ENCODE results near the gene GAL3ST1.
"Not testable (repeated sequence)": the region's sequence is repeated elsewhere in the genome, so short reads cannot be mapped to it uniquely, and the experiment has no call there.

The GAL3ST1 gene

GRCh38 chr22:30564761-30565119 is 9.7 kb downstream of the GAL3ST1 start:
- H3K9ac ChIP-seq (ENCODE audit: low read length), result no peak overlapping the region
- no peak overlapping the region for H3K4me3 ChIP-seq (ENCODE audit: low read depth, low read length)
- H3K27ac ChIP-seq (ENCODE audit: low read depth, low read length), result no peak overlapping the region
- no peaks in the 10 kb centered on the region for H3K36me3 ChIP-seq (ENCODE audit: control insufficient read depth, insufficient read depth, low read length)
- H3K27me3 ChIP-seq (ENCODE audit: control insufficient read depth, insufficient read depth, low read length), result no peaks in the 10 kb centered on the region
- H3K4me1 ChIP-seq (ENCODE audit: control insufficient read depth, insufficient read depth, low read length), result peaks cover 25% of the 10 kb centered on the region
- no peaks in the 10 kb centered on the region for H3K9me3 ChIP-seq (ENCODE audit: control insufficient read depth, insufficient read depth, low read depth, low read length)

- no peak overlapping the region for H3K4me3 ChIP-seq (ENCODE audit: low read depth, low read length)
- no peaks in the 10 kb centered on the region for H3K9me3 ChIP-seq (ENCODE audit: control insufficient read depth, insufficient read depth, low read depth, low read length)
- no peak overlapping the region for H3K9ac ChIP-seq (ENCODE audit: low read length)
- peaks cover 28% of the 10 kb centered on the region for H3K4me1 ChIP-seq (ENCODE audit: control insufficient read depth, insufficient read depth, low read length)
- H3K36me3 ChIP-seq (ENCODE audit: control insufficient read depth, insufficient read depth, low read length), result no peaks in the 10 kb centered on the region
- H3K27ac ChIP-seq (ENCODE audit: low read depth, low read length), result no peak overlapping the region
- no peaks in the 10 kb centered on the region for H3K27me3 ChIP-seq (ENCODE audit: control insufficient read depth, insufficient read depth, low read length)
Observed at GRCh38 chr22:30564045-30564760, 10.3 kb downstream of the GAL3ST1 start.

GRCh38 chr22:30562366-30562765 is 12.1 kb downstream of the GAL3ST1 start:
- no peaks in the 10 kb centered on the region for H3K27me3 ChIP-seq (ENCODE audit: control insufficient read depth, insufficient read depth, low read length)
- no peak overlapping the region for H3K4me3 ChIP-seq (ENCODE audit: low read depth, low read length)
- no peak overlapping the region for H3K9ac ChIP-seq (ENCODE audit: low read length)
- H3K9me3 ChIP-seq (ENCODE audit: control insufficient read depth, insufficient read depth, low read depth, low read length), result no peaks in the 10 kb centered on the region
- peaks cover 28% of the 10 kb centered on the region for H3K4me1 ChIP-seq (ENCODE audit: control insufficient read depth, insufficient read depth, low read length)
- no peak overlapping the region for H3K27ac ChIP-seq (ENCODE audit: low read depth, low read length)
- H3K36me3 ChIP-seq (ENCODE audit: control insufficient read depth, insufficient read depth, low read length), result no peaks in the 10 kb centered on the region

GRCh38 chr22:30561402-30562189 is 12.9 kb downstream of the GAL3ST1 start:
- no peak overlapping the region for H3K27ac ChIP-seq (ENCODE audit: low read depth, low read length)
- no peaks in the 10 kb centered on the region for H3K9me3 ChIP-seq (ENCODE audit: control insufficient read depth, insufficient read depth, low read depth, low read length)
- H3K27me3 ChIP-seq (ENCODE audit: control insufficient read depth, insufficient read depth, low read length), result no peaks in the 10 kb centered on the region
- H3K4me1 ChIP-seq (ENCODE audit: control insufficient read depth, insufficient read depth, low read length), result peaks cover 28% of the 10 kb centered on the region
- no peaks in the 10 kb centered on the region for H3K36me3 ChIP-seq (ENCODE audit: control insufficient read depth, insufficient read depth, low read length)
- no peak overlapping the region for H3K4me3 ChIP-seq (ENCODE audit: low read depth, low read length)
- H3K9ac ChIP-seq (ENCODE audit: low read length), result no peak overlapping the region

GRCh38 chr22:30560643-30561202 is 13.7 kb downstream of the GAL3ST1 start:
- not testable (repeated sequence) for H3K36me3 ChIP-seq (ENCODE audit: control insufficient read depth, insufficient read depth, low read length); H3K27me3 ChIP-seq (ENCODE audit: control insufficient read depth, insufficient read depth, low read length); H3K9me3 ChIP-seq (ENCODE audit: control insufficient read depth, insufficient read depth, low read depth, low read length); H3K27ac ChIP-seq (ENCODE audit: low read depth, low read length); H3K9ac ChIP-seq (ENCODE audit: low read length); H3K4me3 ChIP-seq (ENCODE audit: low read depth, low read length)
- H3K4me1 ChIP-seq (ENCODE audit: control insufficient read depth, insufficient read depth, low read length), result peaks cover 28% of the 10 kb centered on the region

- H3K9me3 ChIP-seq (ENCODE audit: control insufficient read depth, insufficient read depth, low read depth, low read length), result no peaks in the 10 kb centered on the region
- peaks cover 28% of the 10 kb centered on the region for H3K4me1 ChIP-seq (ENCODE audit: control insufficient read depth, insufficient read depth, low read length)
- no peaks in the 10 kb centered on the region for H3K27me3 ChIP-seq (ENCODE audit: control insufficient read depth, insufficient read depth, low read length)
- H3K4me3 ChIP-seq (ENCODE audit: low read depth, low read length), result no peak overlapping the region
- H3K9ac ChIP-seq (ENCODE audit: low read length), result no peak overlapping the region
- H3K27ac ChIP-seq (ENCODE audit: low read depth, low read length), result no peak overlapping the region
- H3K36me3 ChIP-seq (ENCODE audit: control insufficient read depth, insufficient read depth, low read length), result no peaks in the 10 kb centered on the region
Observed at GRCh38 chr22:30559889-30560288, 14.6 kb downstream of the GAL3ST1 start.

- no peak overlapping the region for H3K4me3 ChIP-seq (ENCODE audit: low read depth, low read length)
- H3K4me1 ChIP-seq (ENCODE audit: control insufficient read depth, insufficient read depth, low read length), result peaks cover 21% of the 10 kb centered on the region
- no peaks in the 10 kb centered on the region for H3K36me3 ChIP-seq (ENCODE audit: control insufficient read depth, insufficient read depth, low read length)
- H3K9me3 ChIP-seq (ENCODE audit: control insufficient read depth, insufficient read depth, low read depth, low read length), result no peaks in the 10 kb centered on the region
- H3K27ac ChIP-seq (ENCODE audit: low read depth, low read length), result no peak overlapping the region
- H3K27me3 ChIP-seq (ENCODE audit: control insufficient read depth, insufficient read depth, low read length), result no peaks in the 10 kb centered on the region
- H3K9ac ChIP-seq (ENCODE audit: low read length), result no peak overlapping the region
Observed at GRCh38 chr22:30557243-30557642, 17.2 kb downstream of the GAL3ST1 start.

- H3K9ac ChIP-seq (ENCODE audit: low read length), result no peak overlapping the region
- no peaks in the 10 kb centered on the region for H3K9me3 ChIP-seq (ENCODE audit: control insufficient read depth, insufficient read depth, low read depth, low read length)
- no peak overlapping the region for H3K4me3 ChIP-seq (ENCODE audit: low read depth, low read length)
- no peak overlapping the region for H3K27ac ChIP-seq (ENCODE audit: low read depth, low read length)
- no peaks in the 10 kb centered on the region for H3K27me3 ChIP-seq (ENCODE audit: control insufficient read depth, insufficient read depth, low read length)
- peaks cover 14% of the 10 kb centered on the region for H3K4me1 ChIP-seq (ENCODE audit: control insufficient read depth, insufficient read depth, low read length)
- H3K36me3 ChIP-seq (ENCODE audit: control insufficient read depth, insufficient read depth, low read length), result no peaks in the 10 kb centered on the region
Observed at GRCh38 chr22:30556388-30556787, 18.1 kb downstream of the GAL3ST1 start.

- Histone ChIP-seq H3K27ac (ENCODE audit: low read depth, low read length) (no peak overlapping the region), H3K36me3 (ENCODE audit: control insufficient read depth, insufficient read depth, low read length) (no peaks in the 10 kb centered on the region), H3K9me3 (ENCODE audit: control insufficient read depth, insufficient read depth, low read depth, low read length) (no peaks in the 10 kb centered on the region), H3K9ac (ENCODE audit: low read length) (no peak overlapping the region), H3K27me3 (ENCODE audit: control insufficient read depth, insufficient read depth, low read length) (no peaks in the 10 kb centered on the region), H3K4me3 (ENCODE audit: low read depth, low read length) (no peak overlapping the region), H3K4me1 (ENCODE audit: control insufficient read depth, insufficient read depth, low read length) (peaks cover 10% of the 10 kb centered on the region; the same call in 1 of the 2 replicates)
Observed at GRCh38 chr22:30555282-30556210, 18.9 kb downstream of the GAL3ST1 start.

GRCh38 chr22:30553971-30554370 is 20.5 kb downstream of the GAL3ST1 start:
- H3K36me3 ChIP-seq (ENCODE audit: control insufficient read depth, insufficient read depth, low read length), result no peaks in the 10 kb centered on the region
- no peak overlapping the region for H3K4me3 ChIP-seq (ENCODE audit: low read depth, low read length)

More at GRCh38 chr22:30553971-30554370, 20.5 kb downstream of the GAL3ST1 start:
- Histone ChIP-seq H3K27me3 (ENCODE audit: control insufficient read depth, insufficient read depth, low read length) (no peaks in the 10 kb centered on the region), H3K9ac (ENCODE audit: low read length) (no peak overlapping the region), H3K4me1 (ENCODE audit: control insufficient read depth, insufficient read depth, low read length) (no peaks in the 10 kb centered on the region), H3K27ac (ENCODE audit: low read depth, low read length) (no peak overlapping the region), H3K9me3 (ENCODE audit: control insufficient read depth, insufficient read depth, low read depth, low read length) (no peaks in the 10 kb centered on the region)
